GM21367 (cell line): ENCODE measurements around the gene HK1.

ENCODE experiments used
- ATAC-seq: cut with Tn5 transposase; IDR thresholded peaks from one replicate; pipeline ENCODE4 v1.9.1; 2021; ENCODE audit not compliant: unreplicated experiment

Gene HK1

DNA sequence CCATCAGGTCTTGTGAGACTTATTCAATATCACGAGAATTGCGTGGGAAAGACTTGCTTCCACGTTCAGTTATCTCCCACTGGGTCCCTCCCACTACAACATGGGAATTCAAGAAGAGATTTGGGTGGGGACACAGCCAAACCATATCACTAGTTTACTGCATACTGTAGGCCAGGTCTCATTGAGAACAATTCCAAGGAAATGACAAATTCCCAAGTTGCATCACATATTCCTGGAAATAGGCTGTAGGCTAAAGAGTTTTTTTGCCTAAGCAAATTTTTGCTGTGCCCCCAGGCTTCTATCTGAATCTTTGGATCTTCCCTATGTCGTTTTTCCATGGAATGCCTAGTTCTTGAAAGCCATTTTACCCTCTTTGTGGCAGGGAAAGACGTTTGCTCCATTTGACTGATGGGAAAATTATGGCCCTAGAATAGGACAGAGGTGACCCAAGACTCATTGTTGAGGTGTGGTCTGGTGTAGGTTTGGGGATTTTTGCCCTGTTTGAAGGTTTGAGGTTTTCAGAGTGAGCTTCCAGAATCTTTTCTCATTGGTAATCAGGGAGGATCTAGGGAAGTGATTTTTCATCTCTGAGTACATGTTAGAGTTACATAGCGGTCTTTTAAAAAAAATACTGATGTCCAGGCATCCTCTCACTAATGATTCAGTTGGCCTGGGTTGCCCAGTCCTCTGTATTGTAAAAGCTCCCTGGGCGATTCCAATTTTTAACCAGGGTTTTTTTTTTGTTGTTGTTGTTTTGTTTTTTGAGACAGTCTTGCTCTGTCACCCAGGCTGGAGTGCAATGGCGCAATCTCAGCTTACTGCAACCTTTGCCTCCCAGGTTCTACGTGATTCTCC is 94.1 kb downstream of the HK1 start:
- ATAC-seq: no peak

DNA sequence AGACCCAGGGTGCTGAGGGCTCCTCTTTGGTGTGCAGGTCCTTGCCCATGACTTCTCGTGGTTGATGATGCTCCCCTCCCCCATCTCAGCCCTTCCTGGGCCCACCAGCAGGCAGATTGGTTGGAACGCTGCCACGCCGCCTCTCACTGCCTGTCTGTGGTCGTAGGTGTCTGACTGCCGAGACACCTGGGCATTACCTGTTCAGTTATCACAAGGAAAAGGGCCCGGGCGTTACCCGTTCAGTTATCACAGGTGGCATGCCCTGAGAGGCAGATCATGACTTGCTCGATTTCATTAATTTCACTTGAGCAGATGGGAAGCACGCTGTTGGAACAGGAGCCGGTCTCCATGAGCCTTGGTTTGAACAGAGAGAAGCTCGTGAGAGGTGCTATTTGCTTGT is 95.9 kb downstream of the HK1 start:
- ATAC-seq: no peak

DNA sequence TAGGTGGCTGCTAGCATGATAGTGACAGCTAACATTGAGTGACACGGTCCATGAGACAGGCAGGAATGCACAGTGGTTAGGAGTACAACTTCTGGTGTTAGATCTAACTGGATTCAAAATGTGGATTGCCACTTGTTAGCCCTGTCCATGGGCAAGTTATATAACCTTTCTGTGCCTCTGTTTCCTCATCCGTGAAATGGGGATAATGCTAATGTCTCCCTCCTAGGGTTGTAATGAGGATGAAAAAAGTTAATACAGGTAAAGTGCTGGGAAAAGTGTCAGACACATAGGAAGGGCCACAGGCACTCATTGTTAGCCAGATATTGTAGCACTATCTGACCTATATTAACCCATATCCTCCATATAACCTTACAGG is 96.6 kb downstream of the HK1 start:
- no peak for ATAC-seq

DNA sequence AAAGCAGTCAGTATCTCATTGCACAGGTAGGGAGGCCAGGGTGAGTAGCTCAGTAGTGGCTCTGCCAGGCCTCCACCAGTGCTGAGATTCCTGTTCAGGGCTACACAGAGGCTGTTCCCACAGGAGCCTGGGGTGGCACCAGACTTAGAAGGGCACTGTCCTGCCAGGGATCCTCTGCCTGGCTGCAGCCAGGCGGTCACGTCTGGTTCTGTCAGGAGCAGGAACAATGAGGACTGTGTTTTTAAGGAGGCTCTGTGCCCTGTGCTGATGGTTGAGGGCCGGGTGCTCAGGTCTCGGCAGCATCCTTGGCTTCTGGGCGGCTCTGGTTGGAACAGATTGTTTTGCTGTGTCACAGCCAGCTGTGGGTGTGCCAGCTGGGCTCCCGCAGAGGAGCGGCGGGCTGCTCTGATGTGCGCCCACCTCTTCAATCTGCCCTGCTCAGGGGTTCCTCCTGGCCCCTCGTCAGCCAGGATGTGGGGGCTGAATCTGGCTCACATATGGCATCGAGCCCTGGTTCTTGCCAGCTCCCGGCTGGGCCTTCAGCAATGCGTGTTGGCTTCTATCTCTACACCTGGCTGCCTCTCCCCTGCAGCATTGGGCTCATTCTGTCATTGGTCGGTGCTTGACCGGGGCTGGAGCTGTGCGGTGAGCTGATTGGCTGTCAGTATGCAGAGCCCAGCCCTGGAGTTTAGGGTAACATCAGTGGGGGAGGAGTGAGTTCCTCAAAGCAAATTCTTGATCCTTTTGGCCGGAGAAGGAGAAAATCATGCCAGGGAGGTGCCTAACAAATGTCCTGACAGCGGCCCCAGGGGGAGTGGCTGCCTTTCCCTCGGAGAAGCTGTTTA is 97.2 kb downstream of the HK1 start:
- no peak for ATAC-seq

DNA sequence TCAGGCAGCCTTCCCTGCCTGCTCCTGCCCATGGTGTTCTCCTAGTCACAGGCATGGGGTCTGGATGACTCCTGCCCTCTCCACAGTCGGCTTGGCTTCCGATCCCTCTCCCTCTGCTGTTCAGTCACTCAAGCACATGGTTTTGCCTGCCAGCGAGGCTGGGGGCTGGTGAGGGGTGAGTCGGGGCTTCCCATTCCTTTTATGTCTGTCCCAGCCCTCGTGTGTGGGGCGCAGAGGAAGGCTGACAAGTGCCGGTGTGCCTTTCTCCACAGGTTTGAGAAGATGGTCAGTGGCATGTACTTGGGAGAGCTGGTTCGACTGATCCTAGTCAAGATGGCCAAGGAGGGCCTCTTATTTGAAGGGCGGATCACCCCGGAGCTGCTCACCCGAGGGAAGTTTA is 98.4 kb downstream of the HK1 start:
- no peak for ATAC-seq

DNA sequence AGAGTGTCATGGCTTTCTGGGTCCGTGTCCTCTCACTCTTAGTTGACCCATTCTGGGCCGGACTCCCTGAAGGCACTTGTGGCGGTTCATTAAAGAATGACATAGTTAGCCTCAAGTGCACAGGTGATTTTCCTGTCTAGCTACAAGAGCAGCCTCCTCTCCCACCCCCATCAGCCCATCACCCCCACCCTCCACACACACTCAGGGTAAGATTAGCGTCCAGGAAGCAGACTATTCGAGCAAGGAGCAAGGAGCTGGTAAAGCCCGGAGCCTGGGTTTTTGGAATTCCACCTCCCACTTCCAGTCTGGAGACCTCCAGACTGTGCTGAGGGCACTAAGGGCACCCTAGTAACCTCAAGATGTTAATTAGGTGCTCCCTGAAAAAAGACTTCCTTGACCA is 98.9 kb downstream of the HK1 start:
- ATAC-seq: no peak

DNA sequence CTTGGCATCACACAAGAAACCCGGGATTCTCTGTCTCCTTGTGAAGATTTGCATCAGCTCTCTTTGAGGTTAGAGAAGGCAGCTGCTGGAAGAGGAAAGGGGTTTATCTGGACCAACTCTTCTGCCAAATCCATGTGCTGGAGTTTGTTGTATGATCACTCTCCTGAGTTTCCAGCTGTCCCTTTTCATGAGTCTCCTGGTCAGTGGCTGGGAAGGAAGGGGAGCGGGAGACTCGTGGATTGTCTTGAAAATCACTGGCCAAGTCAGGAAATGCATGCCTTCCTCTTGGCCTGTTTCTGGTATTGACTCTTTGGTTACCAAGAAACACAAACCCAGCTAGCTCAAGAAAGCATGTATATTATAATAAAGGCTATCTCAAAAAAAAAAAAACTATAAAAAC is 99.6 kb downstream of the HK1 start:
- ATAC-seq: no peak

DNA sequence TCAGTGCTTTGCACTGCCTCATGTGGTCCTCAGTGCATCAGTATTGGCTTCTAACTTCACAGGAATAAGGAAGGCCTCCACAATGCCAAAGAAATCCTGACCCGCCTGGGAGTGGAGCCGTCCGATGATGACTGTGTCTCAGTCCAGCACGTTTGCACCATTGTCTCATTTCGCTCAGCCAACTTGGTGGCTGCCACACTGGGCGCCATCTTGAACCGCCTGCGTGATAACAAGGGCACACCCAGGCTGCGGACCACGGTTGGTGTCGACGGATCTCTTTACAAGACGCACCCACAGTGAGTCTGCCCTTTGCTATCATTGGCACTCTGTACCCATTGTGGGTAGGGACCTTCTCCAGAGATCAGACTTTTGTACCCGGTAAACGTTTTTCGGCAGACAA is 101.5 kb downstream of the HK1 start:
- no peak for ATAC-seq

DNA sequence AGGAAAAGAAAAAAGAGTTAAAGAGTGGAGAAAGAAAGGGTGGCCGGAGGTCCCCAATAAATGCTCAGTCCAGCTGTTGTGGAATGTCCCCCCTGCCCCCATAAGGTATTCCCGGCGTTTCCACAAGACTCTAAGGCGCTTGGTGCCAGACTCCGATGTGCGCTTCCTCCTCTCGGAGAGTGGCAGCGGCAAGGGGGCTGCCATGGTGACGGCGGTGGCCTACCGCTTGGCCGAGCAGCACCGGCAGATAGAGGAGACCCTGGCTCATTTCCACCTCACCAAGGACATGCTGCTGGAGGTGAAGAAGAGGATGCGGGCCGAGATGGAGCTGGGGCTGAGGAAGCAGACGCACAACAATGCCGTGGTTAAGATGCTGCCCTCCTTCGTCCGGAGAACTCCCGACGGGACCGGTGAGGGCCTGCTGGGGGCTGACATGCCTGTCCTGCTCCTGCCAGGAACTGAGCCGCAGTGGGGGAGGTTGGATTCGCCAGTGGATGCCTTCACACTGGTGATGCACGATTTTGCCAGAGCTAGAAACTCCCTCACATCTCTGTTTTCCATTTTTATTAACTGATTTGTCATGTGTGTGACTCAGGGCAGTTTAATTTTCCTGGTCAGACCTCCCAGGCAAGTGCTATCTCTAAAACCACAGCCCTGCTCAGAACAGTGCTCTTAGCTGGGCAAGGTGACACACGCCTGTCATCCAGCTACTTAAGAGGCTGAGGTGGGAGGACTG is 104.3 kb downstream of the HK1 start:
- no peak for ATAC-seq

DNA sequence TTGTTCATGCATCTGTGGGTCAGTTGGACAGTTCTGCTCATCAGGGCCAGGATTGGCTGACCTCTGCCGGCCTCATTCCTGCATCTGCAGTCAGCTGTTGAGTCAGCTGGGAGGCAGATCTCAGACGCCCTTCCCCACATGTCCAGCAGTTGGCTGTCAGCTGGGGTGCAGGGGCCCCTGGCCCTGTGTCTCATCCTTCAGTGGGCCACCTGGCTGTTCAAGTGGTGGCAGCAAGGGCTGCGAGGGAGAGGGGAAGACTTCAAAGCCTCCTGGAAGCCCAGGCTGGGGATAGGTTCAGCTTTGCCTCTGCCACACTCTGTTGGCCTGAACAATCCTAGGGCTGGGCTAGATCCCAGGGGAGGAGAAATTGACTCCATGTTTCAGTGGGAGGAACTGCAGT is 105.3 kb downstream of the HK1 start:
- ATAC-seq: no peak

DNA sequence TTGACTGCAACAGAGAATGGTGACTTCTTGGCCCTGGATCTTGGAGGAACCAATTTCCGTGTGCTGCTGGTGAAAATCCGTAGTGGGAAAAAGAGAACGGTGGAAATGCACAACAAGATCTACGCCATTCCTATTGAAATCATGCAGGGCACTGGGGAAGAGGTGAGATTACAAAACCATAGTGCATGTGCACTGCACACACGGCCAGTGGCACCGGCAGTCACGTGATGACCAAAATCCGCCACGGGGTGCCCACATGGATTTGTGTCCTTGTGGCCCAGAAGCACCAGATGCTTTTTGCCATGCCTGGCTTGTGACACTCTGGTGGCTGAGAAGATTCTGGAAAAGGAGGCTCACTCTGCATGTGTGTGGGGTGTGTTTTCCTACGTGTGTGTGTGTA is 106.0 kb downstream of the HK1 start:
- ATAC-seq: no peak

DNA sequence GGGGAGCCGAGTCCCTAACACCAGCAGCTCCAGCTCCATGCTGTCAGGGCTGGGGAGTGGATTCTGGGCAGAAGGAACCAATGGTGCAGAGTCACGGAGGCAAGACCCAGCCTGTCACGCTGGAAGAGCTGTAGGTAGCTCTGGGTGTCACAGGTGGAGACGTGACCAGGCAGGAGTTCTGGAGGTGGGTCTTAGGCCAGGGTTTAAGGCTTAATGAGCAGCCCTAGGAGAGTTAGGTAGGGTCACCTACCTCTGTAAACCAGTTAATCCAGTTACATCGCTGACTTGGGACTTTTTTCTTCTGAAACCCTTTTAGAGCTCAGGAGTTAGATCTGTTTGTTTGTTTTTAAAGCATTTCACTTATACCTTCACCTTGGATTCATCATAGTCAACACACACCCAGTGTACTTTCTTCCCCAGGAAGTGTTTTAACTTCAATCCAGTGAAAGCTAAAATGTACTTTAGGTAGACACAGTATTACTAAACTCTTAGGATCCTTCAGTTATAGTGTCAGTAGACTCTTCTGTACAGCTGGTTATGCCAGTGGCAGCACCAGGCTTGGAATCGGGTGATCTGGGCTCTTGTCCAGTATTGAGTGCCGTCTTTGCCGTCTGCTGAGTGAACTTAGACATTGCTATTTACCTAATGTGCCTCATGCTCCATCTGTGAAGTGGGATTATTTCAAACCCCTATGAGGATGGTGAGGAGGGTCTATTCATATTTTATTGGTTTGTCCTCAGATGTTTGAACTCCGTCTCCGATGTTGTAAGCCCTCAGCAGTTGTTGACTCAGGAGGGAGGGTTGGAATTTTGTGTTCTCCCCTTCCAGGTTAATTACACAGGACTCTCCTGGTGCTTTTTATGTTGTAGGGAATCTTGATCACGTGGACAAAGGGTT is 107.4 kb downstream of the HK1 start:
- ATAC-seq: no peak

DNA sequence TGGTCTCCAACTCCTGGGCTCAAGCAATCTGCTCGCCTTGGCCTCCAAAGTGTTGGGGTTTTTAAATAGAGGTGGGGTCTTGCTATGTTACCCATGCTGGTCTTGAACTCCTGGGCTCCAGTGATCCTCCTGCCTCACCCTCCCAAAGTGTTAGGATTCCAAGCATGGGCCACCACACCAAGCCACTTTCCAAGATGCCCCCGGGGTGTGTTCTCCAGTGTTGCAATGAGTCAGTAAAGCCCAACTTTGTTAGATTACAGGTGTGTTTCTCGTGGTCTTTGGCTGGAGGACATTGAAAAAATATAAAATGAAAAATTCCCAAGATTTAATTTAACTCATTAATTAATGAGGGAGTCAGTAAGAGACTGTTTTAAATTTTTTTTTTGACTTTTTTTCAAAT is 109.2 kb downstream of the HK1 start:
- ATAC-seq: no peak

DNA sequence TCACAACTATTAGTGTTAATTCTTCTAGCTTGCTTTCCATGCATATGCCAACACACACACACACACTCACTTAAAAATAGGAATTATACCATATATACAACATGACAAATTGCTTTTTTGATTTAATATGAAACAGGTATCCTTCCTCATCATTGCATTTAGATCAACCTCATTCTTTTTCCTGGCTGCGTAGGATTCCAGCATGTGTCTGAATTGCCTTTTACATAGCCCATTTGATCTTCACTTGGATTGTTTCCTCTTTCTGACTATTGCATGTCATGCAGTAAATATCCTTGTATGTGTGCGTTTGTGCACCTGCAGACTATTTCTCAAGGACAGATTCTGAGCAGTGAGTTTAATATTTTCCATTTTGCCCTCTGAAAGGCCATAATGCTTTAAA is 110.2 kb downstream of the HK1 start:
- ATAC-seq: no peak

DNA sequence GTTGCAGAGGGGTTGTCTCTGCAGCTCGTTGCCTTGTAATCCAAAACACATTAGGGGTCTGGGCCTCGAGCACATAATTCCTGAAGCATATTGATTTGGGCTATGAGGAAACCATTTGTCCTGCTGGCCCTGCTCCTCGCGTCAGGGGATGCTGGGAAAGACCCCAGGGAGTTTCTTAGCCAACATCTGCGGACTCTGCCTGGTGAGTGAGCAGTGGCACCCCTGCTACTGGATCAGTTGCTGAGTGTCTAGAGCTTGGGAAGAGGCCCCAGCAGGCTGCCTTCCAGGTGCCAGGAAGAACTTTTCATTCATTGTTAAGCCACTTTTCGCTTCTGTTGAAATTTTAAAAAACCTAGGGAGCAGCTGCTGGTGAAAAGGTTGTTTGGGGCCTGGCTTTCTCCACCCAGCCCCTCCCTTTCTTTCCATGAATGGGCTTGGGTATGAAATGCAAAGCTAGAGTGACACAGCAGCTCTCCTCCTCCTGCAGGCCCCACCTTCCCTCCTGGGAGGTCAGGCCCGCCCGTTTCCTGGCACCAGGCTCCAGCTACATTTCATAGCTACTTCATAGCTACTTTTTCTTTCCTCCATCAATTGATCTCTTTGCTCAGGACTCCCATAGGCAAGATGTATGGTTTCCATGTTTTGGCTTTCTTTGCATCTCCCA is 111.7 kb downstream of the HK1 start:
- no peak for ATAC-seq

DNA sequence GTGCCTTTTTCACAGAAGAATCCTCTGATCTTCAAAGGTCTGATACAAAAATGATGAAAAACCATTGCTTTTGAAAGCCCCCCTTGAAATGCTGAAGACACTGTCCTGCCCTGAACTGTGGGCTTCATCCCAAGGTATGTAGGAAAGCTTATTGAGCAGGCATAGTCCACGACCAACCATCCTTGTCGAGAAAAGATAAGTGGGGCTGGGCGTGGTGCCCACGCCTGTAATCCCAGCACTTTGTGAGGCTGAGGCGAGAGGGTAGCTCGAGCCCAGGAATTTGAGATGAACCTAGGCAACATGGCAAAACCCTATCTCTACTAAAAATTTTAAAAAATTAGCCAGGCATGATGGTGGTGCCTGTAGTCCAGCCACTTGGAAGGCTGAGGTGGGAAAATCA is 112.9 kb downstream of the HK1 start:
- no peak for ATAC-seq

DNA sequence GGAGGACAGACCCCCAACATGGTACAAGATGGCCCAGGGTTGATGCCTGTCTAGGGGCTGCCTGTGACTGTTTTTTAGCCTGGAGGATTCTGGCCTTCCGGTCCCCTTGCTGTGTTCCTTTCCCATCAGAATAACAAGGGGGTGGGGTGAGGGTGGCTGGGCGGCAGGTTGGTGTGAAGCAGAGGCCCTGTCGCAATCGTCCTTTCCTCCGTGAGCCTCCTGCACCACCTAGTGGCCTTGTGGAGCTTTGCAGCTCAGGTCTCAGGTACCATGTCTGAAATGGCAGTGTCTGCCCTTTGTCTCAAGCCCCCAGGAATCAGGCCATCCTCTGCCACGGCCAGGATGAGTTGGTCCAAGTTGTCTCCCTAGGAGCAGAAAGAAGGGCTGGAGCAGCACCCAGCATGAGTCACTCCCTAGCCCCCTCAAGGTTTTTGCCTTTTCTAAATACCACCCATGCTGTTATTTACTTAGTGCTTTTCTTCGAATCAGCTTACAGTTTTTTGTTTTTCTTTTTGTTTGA is 114.2 kb downstream of the HK1 start:
- ATAC-seq: peak; percentile 78

DNA sequence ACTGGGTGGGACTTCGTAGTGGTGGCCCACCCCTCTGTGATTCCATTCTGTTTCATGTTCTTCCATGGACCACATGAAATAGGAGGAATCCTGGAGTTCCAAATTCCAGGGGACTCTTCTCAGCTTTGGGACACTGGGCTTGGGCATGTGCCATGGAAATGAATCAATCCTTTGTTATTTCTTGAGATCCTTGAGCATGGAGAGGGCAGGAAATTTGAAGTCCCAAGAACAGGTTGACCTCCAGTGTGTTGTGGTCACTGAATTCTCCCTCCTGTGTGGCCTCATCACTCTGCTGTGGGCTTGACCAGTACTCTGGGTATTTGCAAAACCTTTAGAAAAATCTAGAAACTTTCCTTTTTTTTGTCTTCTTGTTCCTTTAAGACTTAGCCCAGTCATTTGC is 115.7 kb downstream of the HK1 start:
- no peak for ATAC-seq

DNA sequence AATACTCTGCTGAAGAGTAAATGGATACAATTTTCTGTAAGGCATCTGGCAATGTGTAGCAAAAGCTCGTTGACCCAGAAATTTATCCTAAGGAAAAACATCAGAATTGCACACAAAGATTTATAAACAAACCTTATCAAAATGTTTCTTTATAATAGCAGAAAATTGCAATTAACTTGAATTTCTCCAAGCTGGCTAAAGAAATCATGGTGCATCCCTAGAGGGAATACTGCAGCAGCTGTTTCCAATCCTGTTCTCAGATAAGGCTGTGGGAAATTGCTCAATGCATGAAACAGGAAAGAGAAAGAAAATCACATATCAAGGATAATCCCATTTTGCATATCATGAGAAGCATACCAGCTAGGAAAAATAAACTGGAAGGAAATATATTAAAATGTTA is 119.7 kb downstream of the HK1 start:
- ATAC-seq: no peak

DNA sequence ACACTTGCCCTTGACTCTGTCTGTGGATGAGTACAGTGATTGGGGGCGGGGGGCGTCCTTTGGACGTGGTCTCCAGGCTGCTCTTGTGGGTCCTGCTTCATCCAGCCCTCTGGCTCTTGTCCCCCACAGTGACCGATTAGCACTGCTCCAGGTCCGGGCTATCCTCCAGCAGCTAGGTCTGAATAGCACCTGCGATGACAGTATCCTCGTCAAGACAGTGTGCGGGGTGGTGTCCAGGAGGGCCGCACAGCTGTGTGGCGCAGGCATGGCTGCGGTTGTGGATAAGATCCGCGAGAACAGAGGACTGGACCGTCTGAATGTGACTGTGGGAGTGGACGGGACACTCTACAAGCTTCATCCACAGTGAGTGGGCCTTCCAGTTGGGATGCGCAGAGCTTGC is 120.2 kb downstream of the HK1 start:
- ATAC-seq: no peak
